GM12874 (cell line): ENCODE results near the gene GLT1D1.

Source experiments
- CTCF ChIP-seq: IDR thresholded peaks from 2 replicates; pipeline ENCODE4 v1.5.1; 2011; ENCODE audit warnings: low read depth, mild to moderate bottlenecking, control low read depth, low read length, moderate library complexity; ENCODE audit not compliant: insufficient read depth

The GLT1D1 gene

DNA sequence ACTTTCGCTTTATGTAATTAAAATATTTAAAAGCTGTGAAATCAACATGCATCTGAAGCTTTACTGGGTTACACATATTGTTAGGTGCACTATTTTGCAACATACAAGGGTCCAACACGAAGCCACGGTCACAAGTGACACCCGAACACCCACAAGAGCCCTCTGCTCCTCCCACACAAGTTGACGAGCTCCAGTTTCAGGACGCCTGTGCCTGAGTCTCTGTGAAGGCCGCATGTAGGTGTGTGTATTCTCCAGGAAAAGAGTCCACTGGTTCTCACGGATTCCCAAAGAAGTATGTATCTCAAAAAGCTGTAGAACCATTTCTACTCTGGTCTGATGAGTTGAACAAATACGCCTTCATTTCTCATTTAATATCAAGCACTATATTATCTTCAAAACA, 41.5 kb upstream of the GLT1D1 start:
- TF ChIP-seq CTCF = no peak

DNA sequence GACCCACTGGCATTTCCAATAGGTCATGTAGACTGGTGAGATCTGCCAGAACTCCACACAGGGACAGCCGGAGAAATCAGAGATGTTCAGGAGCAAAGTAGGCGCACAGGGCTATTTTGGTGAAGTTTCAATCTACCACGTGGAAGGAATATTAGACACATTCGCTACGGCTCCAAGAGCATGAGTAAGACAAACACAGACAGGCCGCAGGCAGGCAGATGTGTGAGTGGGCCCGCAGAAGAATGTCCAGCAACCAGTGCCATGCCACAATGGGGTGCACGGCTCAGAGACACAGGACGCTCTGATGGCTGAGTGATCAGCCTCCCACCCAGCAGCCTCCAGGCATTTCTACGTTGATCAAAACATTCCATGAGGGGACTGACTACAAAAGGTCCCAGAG, 39.9 kb upstream of the GLT1D1 start:
- no peak for TF ChIP-seq CTCF

DNA sequence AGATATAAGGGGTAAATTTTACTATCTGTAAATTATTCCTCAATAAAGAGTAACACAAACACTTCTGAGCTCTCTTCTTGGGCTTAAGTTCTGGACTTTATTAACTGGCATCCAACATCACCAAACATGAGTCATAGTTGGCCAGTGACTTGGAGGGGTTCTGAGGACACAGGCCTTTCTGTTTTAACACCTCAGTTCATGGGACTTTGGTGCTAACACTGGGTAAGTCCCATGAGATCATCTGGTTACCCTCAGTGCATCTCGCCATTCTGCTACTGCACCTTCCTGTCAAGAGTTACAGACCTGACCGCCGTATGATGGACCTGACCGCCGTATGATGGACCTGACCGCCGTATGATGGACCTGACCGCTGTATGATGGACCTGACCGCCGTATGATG, 39.4 kb upstream of the GLT1D1 start:
- TF ChIP-seq CTCF = no peak

DNA sequence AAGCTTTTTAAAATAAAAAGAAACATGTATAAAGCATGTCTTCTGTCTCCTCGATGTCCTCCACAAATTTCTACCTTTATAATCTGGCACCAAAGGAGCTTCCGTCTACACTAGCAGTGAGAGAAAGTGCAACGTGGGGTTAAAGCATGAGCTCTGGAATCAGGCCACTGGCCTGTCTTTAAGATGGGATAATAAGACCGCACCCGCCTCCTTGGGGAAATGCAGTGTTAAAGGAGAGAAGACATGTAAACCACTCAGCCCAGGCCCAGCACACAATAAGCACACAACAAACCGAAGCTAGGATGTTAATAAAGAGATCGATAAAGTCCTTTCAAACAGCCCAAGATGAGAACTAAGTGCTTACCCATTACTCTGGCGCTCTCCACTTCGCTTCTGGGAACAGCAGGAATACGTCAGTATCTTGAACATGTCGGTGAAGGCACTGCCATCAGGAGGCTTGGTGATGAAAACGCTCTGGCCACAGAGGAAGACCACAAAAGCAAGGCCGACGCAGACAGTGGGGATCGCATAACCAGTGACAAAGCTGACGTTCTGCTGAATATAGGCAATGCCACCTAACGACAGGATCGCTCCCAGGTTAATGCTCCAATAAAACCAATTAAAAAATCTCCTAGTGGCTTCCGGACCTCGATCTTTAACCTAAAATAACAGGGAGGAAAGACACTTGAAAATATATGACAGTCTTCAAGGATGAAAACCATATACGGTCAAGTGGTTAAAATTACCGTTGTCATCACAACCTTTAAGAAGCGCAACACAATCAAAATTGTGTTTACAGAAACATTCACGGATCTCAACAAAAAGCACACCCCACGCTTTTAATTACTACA, 38.6 kb upstream of the GLT1D1 start:
- no peak for TF ChIP-seq CTCF

DNA sequence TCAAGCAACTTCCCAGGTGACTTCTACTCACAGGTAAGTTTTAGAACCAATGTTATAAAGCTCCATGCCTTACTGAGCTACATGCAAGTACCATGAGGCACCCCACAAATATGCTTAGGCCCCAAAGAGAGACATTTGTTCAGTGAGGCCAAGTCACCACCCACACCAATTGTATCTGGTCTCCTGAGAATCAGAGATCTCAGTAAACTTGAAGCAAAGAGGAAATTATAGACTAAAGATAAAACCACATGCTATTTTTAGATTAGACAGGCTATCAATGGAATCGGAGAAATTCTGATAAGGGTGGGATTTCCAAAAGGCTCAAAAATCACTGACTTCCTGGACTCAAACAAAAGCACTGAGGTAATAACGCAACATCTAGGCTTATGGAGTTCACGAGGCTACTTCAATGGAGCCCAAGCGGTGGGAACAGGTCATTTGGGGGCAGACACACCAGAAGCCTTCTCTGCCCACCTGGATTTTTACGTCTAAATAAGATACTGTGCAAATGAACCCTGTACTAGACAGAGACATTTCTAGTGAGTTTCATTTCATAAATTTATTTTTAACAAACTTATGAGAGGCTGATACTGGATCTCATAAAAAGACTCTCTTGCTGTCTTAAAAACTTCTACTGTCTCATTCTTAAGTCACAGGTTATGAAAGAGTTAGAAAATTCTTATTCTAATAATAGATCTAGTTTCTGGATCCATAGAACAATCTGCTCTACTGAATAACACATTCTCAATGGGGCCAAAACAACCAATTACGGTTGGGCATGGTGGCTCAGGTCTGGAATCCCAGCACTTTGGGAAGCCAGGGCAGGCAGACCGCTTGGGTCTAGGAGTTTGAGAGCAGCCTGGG, 37.3 kb upstream of the GLT1D1 start:
- no peak for TF ChIP-seq CTCF

DNA sequence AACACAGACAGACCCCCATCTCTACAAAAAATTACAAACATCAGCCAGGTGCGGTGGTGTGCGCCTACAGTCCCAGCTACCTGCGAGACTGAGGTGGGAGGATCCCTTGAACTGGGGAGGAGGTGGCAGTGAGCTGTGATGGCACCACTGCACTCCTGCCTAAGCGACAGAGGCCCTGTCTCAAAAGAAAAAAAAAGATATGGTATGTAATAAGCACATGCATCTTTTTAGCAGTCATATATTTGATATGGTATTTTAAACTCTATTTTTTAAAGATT, 36.7 kb upstream of the GLT1D1 start:
- no peak for TF ChIP-seq CTCF

GRCh38 chr12:128817111-128818015, 35.9 kb upstream of the GLT1D1 start:
- no peak for TF ChIP-seq CTCF
